Myocyte (in vitro differentiated cells): ENCODE measurements around the gene BARHL2. TPM values are rescaled to one million over a fixed set of nuclear protein-coding genes. Genes with fewer than 3 reads are reported as not detected.

ENCODE experiments used
- DNase-seq: peaks from one replicate; pipeline ENCODE4 v3.0.0-alpha.2; 2012; ENCODE audit warnings: low read depth
- total RNA-seq: library from RNA; depleted of rRNA; stranded (reverse); fragments of >200 nt; gene quantifications from 2 replicates; pipeline ENCODE4 v1.2.3, GENCODE V29; 2014

Gene BARHL2
- total RNA-seq, 1 donor from 2014 or later, result not detected

DNA sequence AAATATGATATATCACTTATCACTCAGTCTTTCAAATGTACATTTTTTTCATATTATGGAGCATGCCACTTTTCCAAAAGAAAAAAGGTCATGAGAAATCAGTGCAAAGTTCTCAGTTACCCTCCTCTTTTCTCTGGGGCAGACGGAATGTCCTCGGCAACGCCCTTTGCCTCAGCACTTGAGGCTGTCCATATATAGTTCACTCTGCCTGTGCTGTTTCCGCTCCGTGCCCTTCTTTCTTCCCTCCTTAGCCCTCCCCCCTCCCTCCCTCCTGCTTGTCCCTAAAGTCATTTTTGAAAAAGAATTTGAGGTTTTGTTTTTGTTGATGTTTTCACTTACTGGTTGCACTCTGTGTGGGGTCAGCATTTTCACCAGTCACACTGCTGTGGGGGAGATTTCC lies 5.4 kb downstream of the BARHL2 start:
- DNase-seq, result no peak

DNA sequence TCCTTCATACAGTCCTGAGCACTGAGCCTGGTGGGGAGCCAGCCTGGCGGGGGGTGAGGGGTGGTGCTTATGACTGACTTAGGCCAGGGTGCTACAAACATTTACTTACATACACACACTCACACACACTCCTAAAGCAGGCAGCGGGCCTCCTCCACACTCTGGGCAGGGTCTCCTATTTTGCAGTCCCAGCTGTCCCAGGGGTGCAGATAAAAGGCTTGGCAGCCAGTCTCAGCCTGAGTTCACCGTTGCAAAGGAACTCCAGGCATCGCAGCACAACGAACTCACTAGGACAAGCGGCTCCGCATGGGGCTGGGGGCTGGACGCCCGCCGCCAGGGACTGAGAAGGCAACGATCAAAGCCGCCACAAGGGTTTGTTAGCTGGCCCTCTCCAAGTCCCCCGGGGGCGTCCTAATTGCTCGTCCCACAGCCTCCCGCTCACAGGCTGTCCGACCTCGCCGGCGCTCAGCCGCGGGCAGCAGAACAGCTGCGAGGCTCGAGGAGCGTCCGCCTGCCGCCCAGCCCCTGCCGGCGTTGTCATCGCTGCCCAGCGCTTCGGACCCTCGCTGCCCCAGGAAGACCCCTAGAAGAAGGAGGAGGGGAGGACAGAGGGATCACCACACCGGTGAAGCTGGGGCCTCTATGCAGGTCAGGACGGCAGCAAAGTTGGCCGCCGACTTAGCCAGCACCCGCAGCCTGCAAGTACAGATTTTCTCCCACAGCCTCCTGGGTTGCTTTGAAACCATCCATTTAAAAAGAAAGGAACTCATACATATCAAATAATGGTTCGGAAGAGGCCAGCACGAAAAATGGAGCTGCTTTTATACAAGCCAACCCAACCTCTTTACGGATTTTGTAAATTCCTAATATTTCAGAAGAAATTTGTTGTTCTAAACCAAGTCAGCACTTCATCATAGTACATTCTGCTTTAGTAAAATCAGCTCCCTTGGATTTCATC lies 6.2 kb downstream of the BARHL2 start:
- DNase-seq, result no peak

DNA sequence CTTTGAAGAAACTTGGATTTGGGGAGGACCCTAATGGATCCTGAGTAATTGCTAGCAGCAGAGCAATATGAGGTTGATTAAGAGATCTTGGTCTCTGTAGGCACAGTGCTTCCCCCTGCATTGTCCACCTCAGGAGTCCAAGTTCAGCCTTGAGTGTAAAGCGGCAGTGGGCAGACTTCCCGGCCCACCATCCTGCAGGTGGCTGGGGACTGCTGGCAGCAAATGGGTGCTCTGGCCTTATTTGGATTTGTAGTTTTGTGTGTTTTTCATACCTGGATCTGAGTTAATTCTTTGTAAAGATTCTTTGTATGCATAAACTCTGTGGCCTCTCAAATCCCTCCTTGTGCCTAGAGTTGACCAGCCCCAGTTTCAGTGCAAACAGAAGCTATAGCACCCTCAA lies 7.6 kb downstream of the BARHL2 start:
- no peak for DNase-seq

DNA sequence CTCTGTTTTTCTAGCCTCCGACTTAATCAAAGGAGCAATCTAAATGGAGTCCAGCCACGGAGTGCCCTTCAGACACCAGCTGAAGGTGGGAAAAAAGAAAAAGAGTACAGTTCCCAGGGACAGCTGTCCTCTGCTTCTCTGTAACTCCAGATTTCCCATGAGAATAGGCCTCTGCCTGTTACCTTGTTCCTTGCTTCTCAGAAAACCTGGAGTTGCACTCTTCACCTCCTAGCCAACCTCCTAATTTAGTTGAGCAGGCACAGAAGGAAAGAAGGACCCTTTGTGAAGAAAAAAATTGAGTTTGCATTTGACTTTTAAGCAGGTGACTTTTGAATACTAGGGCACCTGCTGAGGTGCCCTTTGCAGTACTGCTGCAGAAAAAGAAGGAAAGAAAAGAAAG lies 8.3 kb downstream of the BARHL2 start:
- DNase-seq, result no peak

DNA sequence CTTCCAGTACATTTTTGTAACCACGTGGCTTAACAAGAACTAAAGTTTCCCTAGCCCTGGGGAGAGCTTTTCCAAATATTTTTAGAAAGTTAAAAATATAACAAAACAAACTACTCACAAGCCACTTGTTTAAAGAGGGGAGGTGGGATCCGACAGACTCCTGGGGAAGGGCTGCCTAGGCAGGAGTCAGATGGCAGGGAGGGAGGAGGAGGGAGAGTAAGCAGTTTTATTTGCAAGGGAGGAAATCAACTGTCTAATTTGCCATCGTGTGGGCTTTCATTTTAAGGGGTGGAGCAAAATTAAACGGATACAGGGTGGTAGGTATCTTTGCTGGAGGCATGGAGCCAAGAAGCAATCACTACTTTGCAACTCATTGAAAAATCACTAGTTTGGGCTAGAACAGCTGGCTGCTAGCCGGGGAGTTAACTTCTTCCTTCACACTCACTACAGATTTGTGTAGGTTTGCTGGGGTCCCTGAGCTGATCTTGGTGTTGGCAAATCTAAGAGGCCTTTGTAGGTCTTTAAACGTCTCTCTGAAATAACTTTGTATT lies 8.8 kb downstream of the BARHL2 start:
- DNase-seq, result no peak

DNA sequence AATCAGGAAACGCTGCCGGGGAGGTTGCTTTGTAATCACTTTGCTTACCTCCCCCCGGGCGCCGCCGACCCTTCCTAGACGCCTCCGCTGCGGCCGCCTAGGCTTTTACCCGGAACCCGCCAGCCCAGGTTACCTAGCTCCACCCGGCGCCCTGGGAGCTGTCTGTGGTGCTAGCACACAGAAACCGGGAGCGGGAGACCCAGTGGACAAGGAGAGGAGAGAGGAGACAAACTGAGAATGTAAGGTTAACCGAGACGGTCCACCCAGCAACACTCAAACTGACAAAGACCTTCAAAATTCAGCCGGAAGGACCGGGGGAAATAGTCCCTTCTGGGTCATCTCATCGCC lies 9.8 kb downstream of the BARHL2 start:
- DNase-seq, result peak; percentile 56

DNA sequence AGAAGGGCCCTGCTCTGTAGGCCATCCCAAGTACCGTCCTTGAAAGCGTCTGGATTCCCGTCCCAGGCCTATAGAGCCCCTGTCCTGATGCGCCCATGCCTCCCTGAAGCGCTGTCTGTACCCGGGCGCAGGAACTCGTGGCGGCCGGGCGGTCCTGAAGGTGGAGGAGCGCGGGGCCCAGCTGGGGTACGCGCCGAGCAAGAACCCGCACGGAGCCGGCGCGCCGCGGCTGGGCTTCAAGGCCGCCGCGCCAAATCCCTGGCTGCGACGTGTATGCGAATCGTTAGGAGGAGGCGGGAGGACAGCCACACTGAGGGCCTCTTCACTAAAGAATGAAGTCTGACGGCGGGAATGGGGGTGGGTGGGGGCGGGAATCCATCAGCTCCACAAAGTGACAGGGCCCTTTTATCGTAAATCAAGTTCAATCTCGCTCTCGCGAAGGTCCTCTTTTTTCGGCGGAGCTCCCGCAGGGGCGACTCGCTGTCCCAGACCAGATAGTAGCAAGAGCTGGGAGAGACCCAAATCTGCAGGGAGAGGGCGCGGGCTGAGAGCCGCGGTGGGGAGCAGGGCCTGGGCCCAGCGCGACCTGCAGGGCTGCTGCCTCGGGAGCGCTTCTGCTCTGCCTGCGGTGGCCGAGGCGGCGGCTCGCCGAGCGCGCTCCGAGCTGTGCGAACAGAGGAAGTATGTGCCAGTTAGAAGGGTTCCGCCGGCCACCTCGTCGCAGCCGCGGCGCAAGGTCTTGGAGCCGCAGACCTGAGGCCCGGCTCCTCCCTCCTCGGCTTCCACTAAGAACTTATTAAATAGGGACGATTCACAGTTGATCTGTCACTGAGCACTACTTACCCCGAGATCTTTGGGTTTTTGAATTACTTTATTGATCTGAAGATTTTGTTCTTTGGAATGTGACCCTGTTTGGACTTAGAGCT lies 10.4 kb downstream of the BARHL2 start:
- DNase-seq, result no peak

DNA sequence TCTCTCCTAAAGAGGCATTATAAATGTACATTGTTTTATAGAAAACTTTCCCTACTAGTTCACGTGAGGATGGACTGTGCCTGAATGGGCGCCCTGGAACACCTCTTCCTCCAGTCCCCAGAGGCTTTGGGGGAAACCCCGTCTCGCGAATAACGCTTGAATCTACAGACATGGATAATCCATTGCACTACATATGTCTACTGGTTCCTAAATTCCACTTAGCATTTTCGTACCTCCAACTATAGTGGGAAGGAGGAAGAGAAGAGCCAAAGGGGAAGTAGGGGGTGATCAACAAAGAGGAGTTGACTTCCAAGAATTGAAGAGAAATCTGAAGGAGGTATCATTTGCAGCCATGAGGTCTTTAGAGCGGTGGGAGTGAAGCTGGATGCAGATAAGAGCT lies 11.1 kb downstream of the BARHL2 start:
- DNase-seq, result no peak

DNA sequence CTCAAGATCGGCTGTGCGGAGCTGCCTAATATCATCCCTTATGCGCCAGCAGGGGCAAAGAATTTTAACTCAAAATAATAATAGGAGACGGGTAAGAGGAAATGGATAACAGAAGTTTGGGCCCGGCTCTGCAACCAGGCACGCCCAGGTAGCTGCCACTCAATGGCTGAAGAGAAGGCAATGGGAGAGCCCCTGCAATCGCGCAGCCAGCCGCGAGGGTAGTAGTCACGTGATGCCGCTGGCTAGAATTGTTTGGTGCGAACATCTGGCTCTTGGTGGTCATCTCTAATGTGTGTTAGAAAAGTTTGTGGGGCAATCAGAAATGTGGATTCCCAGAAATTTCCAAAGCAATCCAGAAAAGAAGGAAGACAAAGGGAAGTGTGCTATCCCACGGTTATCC lies 12.3 kb downstream of the BARHL2 start:
- DNase-seq, result no peak

DNA sequence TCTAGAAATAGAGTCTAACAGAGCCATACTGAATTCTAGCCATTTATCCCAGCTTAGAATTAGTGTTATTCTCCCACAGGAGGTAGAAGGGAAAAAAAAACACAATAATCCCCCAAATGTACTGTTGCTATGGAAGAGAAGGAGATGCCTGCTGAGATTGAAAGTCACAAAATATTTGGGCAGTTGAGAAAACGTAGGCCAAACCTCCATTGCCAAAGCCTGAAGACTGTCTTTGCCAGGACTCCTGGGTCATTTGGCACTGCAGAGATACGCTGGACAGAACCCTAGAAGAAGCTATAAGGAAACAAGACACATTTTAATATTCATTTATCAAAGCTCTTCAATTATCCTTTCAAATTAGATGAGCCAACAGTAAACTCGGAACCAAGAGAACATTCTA lies 22.3 kb downstream of the BARHL2 start:
- no peak for DNase-seq

DNA sequence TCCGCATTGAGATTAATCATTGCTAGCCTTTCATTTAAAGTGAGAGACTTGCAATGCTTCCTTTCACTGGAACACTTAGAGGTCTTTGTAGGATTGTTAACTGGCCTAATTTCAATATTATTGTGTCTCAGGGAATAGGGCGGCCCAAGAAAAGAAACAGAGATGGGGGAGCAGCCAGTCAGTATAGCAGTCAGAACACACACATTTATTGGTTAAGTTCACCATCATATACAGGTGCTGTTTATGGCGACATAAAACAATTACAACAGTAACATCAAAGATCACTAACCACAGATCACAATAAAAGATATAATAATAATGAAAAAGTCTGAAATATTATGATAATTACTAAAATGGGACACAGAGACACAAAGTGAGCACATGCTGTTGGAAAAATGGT lies 29.4 kb downstream of the BARHL2 start:
- DNase-seq, result no peak

DNA sequence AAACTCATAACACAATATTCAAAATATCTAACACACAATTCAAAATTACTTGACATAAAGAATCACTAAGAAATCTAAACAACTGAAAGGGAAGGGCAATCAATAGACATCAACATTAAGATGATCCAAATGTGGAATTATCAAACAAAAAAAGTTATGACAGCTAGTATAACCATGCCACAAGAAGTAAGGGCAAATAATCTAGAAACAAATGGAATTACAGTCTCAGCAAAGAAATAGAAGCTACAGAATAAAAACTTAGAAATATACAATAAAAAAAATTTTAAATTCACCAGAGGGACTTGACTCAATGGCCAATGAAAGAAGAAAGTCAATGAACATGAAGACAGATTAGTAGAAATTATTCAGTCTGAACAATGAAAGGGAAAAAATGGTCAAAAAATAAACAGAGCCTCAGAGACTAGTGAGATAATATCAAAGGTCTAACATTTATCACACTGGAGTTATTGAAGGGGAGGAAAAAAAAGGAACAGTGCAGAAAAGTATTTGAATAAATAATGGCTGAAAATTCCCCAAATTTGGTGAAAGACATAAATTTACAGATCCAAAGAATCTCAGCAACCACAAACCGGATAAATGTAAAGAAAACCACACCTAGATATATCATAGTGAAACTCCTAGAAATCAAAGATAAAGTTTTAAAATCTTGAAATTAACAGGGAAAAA lies 41.8 kb downstream of the BARHL2 start:
- no peak for DNase-seq

DNA sequence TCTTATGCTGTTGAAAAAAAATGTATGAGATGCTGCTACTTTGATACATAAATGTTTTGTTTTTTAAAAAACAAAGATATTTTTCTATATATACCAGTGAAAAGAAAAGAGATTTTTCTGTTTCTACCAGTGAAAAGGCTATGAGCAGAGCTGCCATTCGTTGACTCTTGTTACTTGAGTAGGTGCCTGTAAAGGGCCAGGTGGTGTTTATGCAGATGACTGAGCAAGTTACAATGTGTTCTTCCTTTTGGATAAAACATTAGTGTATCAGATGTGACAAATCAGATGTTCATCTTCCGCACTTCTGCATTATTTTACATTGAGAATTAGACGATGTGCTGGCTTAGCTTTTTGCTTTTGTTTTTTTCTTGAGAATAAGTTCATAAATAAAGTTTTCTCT lies 45.4 kb downstream of the BARHL2 start:
- no peak for DNase-seq

DNA sequence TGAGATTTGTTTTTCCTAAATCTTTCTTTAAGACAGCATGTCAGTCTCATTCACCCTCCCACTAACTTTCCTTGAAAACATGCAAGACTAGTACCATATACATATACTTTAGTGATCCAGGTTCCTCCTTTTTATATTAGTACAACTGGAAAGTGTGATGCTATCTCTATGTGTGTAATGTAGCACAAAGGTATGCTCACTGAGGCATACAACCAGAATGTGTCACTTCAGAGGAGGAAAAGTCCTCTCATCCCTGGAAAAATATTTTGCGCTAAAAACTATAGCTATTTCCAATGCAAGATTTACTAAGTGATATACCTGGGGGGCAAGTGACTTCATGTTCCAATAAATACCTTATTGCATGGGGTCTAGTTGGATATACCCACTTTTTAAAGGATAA lies 45.9 kb downstream of the BARHL2 start:
- no peak for DNase-seq
